ENCODE results near the gene BICDL1. TPM values are rescaled to one million over a fixed set of nuclear protein-coding genes. Genes with fewer than 3 reads are reported as not detected.
A peak's percentile ranks its signal among the peaks of the same experiment; 100 is the strongest.

BICDL1 gene
- total RNA-seq, 4 donors from 2014 or later = 0.47 to 13.9 (median 1.2) TPM

DNA sequence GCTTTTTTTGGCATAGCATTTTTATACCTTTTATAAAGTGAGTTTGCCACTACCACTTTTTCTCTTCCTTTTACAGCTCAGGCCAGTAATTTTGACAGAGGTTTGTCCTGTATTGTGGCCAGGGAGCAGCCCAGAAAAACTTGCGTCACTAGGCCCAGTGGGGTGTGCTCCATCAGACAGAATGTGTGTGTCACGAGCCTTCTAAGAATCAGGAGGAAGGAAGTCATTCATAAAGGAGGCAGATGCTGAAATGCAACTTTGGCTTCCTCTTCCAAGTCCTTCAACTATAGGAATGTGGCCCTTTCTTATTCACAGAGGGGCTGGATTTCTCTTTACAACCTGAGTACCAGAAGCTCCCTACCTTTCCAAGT, 137.6 kb downstream of the BICDL1 start:
- no peak for TF ChIP-seq EP300 (IDR thresholded peaks at IDR 0.05)
- no peak for TF ChIP-seq POLR2AphosphoS5 (IDR thresholded peaks at IDR 0.05)
- no peak for TF ChIP-seq POLR2A (IDR thresholded peaks at IDR 0.05)
- TF ChIP-seq CTCF (IDR thresholded peaks at IDR 0.05) = no peak
- 60 to 67% methylated on average over 2 of the region's 2 CpGs for WGBS, 2 donors (ENCODE audit: low coverage in 1 of 2)
- no peaks in the 10 kb centered on the region for H3K27me3 ChIP-seq
- H3K27ac ChIP-seq = peak overlapping the region in 2 of 4 donors; percentile 10 to 55
- no peaks in the 10 kb centered on the region for H3K9me3 ChIP-seq
- H3K4me1 ChIP-seq = peaks cover 0 to 7% (median 0%) of the 10 kb centered on the region in 3 donors
- H3K36me3 ChIP-seq = peaks cover 0 to 60% of the 10 kb centered on the region in 2 donors
- H3K4me3 ChIP-seq = no peak overlapping the region
- peak; percentile 64 for ATAC-seq

DNA sequence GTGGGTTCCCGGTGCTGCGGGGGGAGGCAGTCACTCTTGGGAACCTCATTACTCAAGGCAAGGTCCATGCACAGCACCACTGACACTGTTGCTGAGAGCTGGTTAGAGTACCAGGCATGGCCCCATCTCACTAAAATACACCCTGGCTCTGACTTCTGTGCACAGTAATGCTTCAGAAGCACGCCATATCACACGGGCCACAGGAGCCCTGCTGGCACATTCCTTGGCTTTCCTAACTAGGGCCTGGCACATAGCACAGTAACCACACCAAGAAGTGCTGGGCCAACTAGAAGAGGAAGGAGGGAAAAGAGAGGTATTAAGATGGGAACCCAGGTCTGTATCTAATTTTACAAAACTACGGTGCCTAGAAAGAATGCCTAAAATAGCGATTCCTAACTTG, 141.0 kb downstream of the BICDL1 start:
- Histone ChIP-seq H3K36me3 (peaks cover 0 to 94% of the 10 kb centered on the region in 2 donors), H3K9me3 (no peaks in the 10 kb centered on the region), H3K27ac (no peak overlapping the region), H3K4me1 (peaks cover 0 to 7% (median 0%) of the 10 kb centered on the region in 3 donors), H3K4me3 (no peak overlapping the region), H3K27me3 (no peaks in the 10 kb centered on the region)
- TF ChIP-seq POLR2A (IDR thresholded peaks at IDR 0.05) (no peak), EP300 (IDR thresholded peaks at IDR 0.05) (no peak), POLR2AphosphoS5 (IDR thresholded peaks at IDR 0.05) (no peak), CTCF (IDR thresholded peaks at IDR 0.05) (no peak)
- WGBS, 2 donors (ENCODE audit: low coverage in 1 of 2) = 79 to 84% methylated on average over 3 to 4 of the region's 6 CpGs
- ATAC-seq = no peak

DNA sequence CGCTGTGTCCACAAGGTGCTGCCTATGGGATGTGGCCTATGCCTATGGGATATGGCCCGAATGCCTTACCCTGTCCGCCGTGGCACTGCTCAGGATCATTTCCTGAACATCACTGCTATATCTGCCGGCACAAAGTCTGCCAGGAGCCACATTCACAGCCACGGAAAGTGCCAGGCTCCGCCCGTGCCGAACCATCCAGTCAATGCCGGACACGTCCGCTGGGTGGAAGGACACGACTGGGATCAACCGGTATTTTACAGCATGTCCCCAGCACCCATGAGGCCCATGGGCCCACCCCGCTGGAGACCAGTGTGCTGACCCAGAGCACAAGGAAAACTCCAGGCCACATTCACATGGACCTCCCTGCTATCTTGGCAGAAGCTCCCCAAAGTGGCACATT, 142.1 kb downstream of the BICDL1 start:
- WGBS, 2 donors (ENCODE audit: low coverage in 1 of 2) = 86 to 93% methylated on average over 6 to 9 of the region's 15 CpGs
- no peak overlapping the region for H3K4me3 ChIP-seq
- no peaks in the 10 kb centered on the region for H3K9me3 ChIP-seq
- no peak overlapping the region for H3K27ac ChIP-seq
- H3K4me1 ChIP-seq = peaks cover 0 to 7% (median 0%) of the 10 kb centered on the region in 3 donors
- peaks cover 0 to 100% of the 10 kb centered on the region in 2 donors for H3K36me3 ChIP-seq
- no peaks in the 10 kb centered on the region for H3K27me3 ChIP-seq
- ATAC-seq = no peak
- TF ChIP-seq POLR2A (IDR thresholded peaks at IDR 0.05) = no peak
- no peak for TF ChIP-seq CTCF (IDR thresholded peaks at IDR 0.05)
- TF ChIP-seq EP300 (IDR thresholded peaks at IDR 0.05) = no peak
- no peak for TF ChIP-seq POLR2AphosphoS5 (IDR thresholded peaks at IDR 0.05)

- peaks cover 0 to 100% of the 10 kb centered on the region in 2 donors for H3K36me3 ChIP-seq
- ATAC-seq = no peak
Observed at GRCh38 chr12:120132054-120132836, 143.2 kb downstream of the BICDL1 start.

More at GRCh38 chr12:120132054-120132836, 143.2 kb downstream of the BICDL1 start:
- Histone ChIP-seq H3K27me3 (no peaks in the 10 kb centered on the region), H3K9me3 (no peaks in the 10 kb centered on the region), H3K4me3 (no peak overlapping the region), H3K4me1 (no peaks in the 10 kb centered on the region), H3K27ac (no peak overlapping the region)
- 82 to 89% methylated on average over 3 to 8 of the region's 9 CpGs for WGBS, 2 donors (ENCODE audit: low coverage in 1 of 2)
- no peak for TF ChIP-seq POLR2A (IDR thresholded peaks at IDR 0.05)
- TF ChIP-seq EP300 (IDR thresholded peaks at IDR 0.05) = no peak
- TF ChIP-seq POLR2AphosphoS5 (IDR thresholded peaks at IDR 0.05) = no peak
- TF ChIP-seq CTCF (IDR thresholded peaks at IDR 0.05) = no peak
